Measurements from ENCODE around the gene ZNF568. TPM values are rescaled to one million over a fixed set of nuclear protein-coding genes. Genes with fewer than 3 reads are reported as not detected.
A peak's percentile ranks its signal among the peaks of the same experiment; 100 is the strongest.

Gene ZNF568
- total RNA-seq: 10 to 100 TPM in 2 of 4 donors, 1 to 10 TPM in 2; 5.6 to 13.2 (median 8.4) TPM

DNA sequence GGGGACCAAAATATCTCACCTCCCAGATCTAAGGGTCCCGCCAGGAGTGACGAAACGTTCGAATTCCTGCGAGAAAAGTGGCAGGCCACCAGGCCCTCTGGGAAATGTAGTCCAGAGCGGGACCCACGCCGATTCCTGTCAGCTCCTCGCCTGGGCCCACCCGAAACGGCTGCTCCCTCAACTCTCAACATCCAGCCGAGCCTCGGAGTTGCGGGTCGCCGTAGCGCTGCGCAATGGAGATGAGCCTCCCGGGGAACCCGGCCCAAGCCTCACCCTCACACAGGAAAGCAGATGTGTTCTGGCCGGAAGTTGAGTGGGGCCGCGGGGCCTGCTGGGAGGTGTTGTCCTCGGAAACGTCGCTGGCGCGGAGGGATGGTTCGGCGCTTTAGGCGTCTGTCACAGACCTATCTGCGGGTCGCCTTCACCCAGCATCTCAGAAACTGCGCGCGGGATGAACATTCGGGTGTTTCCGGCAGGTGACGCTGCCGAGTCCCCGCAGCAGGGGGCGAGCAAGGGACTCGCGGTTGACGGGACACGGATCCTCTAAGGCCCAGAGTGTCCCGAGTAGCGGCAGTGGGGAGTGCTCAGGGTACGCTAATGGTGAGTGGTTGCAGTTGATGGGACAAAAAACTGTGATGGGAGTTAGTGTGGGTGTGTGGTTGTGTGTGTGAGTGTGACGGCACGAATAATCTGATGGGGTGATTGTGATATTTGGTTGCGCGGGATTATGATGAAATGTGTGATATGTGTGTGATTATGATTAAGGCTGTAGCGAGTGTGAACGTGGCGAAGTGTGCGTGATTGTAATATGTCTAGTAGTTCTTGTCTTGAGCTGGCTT is at the start of gene ZNF568, which contains the start of gene ZNF829:
Gene ZNF568 (plus strand): TSS at position 341 of the 839 bp plus-strand sequence. CDS start 6,439 bp downstream, outside the sequence.
Gene ZNF829 (minus strand): TSS at position 300 of the 839 bp plus-strand sequence. CDS start 1,124 bp downstream, outside the sequence.
- DNase-seq (ENCODE audit: low spot score) (peak; percentile 74), ATAC-seq (ENCODE audit: low FRiP score) (peak; percentile 94)
- TF ChIP-seq CTCF (IDR thresholded peaks at IDR 0.05): no peak

DNA sequence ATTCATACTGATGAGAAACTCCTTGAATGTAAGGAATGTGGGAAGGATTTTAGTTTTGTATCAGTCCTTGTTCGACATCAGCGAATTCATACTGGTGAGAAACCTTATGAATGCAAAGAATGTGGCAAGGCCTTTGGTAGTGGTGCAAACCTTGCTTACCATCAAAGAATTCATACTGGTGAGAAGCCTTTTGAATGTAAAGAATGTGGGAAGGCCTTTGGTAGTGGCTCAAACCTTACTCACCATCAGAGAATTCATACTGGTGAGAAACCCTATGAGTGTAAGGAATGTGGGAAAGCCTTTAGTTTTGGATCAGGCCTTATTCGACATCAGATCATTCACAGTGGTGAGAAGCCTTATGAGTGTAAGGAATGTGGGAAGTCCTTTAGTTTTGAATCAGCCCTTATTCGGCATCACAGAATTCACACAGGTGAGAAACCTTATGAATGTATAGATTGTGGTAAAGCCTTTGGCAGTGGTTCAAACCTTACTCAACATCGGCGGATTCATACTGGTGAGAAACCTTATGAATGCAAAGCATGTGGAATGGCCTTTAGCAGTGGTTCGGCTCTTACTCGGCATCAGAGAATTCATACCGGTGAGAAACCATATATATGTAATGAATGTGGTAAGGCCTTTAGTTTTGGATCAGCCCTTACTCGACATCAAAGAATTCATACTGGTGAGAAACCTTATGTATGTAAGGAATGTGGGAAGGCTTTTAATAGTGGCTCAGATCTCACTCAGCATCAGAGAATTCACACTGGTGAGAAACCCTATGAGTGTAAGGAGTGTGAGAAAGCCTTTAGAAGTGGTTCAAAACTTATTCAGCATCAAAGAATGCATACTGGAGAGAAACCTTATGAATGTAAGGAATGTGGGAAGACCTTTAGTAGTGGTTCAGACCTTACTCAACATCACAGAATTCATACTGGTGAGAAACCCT is 38.9 kb upstream of the ZNF568 start:
- no peak for ATAC-seq (ENCODE audit: low FRiP score)
- no peak for DNase-seq (ENCODE audit: low spot score)
- TF ChIP-seq CTCF (IDR thresholded peaks at IDR 0.05): no peak

GRCh38 chr19:36891768-36892357 is 24.3 kb upstream of the ZNF568 start:
- ATAC-seq (ENCODE audit: low FRiP score) (no peak), DNase-seq (ENCODE audit: low spot score) (no peak)
- no peak for TF ChIP-seq CTCF (IDR thresholded peaks at IDR 0.05)

GRCh38 chr19:36894849-36895383 is 21.2 kb upstream of the ZNF568 start:
- ATAC-seq (ENCODE audit: low FRiP score) (no peak), DNase-seq (ENCODE audit: low spot score) (no peak)
- no peak for TF ChIP-seq CTCF (IDR thresholded peaks at IDR 0.05)

DNA sequence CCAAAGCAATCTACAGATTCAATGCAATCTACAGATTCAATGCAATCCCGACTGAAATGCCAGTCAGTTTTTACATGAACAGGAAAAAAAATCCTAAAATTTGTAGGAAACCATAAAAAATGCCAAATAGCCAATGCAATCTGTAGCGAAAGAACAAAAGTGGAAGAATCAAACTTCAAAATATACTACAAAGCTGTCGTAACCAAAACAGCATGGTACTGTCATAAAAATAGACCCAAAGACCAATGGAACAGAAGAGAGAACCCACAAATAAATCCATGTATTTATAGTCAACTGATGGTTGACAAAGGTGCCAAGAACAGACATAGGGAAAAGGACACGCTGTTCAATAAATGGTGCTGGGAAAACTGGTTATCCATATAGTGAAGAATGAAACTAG is 17.7 kb upstream of the ZNF568 start:
- ATAC-seq (ENCODE audit: low FRiP score) (no peak), DNase-seq (ENCODE audit: low spot score) (no peak)
- TF ChIP-seq CTCF (IDR thresholded peaks at IDR 0.05): no peak

DNA sequence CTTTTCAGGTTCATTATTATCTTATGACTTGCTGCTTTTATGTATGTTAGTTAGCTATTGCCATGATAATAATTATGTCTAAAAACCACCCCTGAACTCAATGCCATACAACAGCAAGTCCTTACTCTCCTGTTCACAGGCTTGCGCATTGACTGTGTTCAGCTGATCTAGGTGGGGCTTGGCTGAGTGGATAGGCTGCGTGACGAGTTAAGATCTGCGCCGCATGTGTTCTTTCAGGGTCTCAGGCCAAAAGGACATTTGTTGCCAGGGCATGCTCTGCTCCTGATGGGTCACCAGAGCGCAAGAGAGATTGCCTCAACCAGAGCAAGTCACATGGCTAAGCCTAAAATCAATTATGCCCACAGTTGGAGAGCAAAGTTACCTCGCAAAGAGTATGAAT is 859 bp downstream of the ZNF568 start:
- no peak for ATAC-seq (ENCODE audit: low FRiP score)
- TF ChIP-seq CTCF (IDR thresholded peaks at IDR 0.05): no peak
- no peak for DNase-seq (ENCODE audit: low spot score)
